ENCODE measurements around the gene NINJ1.

DNA sequence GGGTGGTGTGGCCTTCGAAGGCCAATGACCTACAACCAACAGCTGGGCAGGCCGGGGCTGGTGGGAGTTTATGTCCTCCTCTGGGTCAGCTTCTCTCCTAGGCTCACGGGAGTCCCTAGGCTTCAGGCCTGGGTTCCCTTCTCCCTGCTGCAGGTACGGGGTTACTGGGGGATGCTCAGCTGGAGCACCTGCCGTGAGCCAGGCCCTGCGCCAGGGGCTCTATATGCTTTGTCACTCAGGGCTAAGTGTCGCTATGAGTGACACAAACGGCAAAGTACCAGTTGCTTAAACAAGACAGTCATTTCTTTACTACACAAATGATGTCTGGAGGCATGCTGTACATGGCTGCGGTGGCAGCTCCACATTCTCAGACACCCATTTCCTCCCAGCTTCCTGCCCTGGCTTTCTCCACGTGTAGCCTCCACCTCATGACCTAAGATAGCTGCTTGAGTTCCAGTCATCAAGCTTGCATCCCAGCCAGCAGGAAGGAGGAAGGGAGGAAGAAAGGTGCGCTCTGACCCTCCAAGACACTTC, 22.5 kb upstream of the NINJ1 start:
- no peak for TF ChIP-seq CTCF (IDR thresholded peaks at IDR 0.05)
- TF ChIP-seq ZFX (IDR thresholded peaks at IDR 0.05; ENCODE audit: borderline replicate concordance), result no peak

All from 22Rv1 (cell line).